Ascending aorta (tissue), 2 donors: ENCODE results near the gene SEPTIN10. TPM values are rescaled to one million over a fixed set of nuclear protein-coding genes. Genes with fewer than 3 reads are reported as not detected.

Experiments used
- DNase-seq, 2 donors: peaks; one replicate each; pipeline ENCODE4 v3.0.0-alpha.2; 2019; ENCODE audit warnings: low spot score in 2 of 2
- H3K27ac ChIP-seq, 2 donors: fragments of 200-600 bp; sonication (generic); one replicate each; pipeline ENCODE4 v1.5.1; 2016 to 2017; ENCODE audit warnings: mild to moderate bottlenecking in 1 of 2
- H3K27me3 ChIP-seq: fragments of 200-600 bp; sonication (generic); one replicate; pipeline ENCODE4 v1.5.1; 2017
- H3K36me3 ChIP-seq, 2 donors: fragments of 200-600 bp; sonication (generic); one replicate each; pipeline ENCODE4 v1.5.1; 2016
- H3K4me1 ChIP-seq, 2 donors: fragments of 200-600 bp; sonication (generic); one replicate each; pipeline ENCODE4 v1.5.1; 2016 to 2017; ENCODE audit warnings: mild to moderate bottlenecking in 1 of 2
- H3K4me3 ChIP-seq, 2 donors: fragments of 200-600 bp; sonication (generic); one replicate each; pipeline ENCODE4 v1.5.1; 2016 to 2017; ENCODE audit warnings: mild to moderate bottlenecking in 1 of 2
- H3K9me3 ChIP-seq, 2 donors: fragments of 200-600 bp; sonication (generic); one replicate each; pipeline ENCODE4 v1.5.1; 2016
- intact Hi-C: fragments of 100-400 bp; cut with DNase I; formaldehyde crosslinking; loops from one replicate; pipeline ENCODE4 v1.15.1; 2023
- total RNA-seq: library from RNA; depleted of rRNA; stranded (reverse); fragments of >200 nt; gene quantifications from one replicate; pipeline ENCODE4 v1.1.0, GENCODE V29; 2016
- TF ChIP-seq, protein P1 (sequence below), 3 experiments: fragments of 200-600 bp in 2 of 3; fragments of 450-650 bp in 1 of 3; sonication (generic) in 2 of 3; IDR thresholded peaks; one replicate each; pipeline ENCODE4 v1.5.1; 2016 to 2019; ENCODE audit warnings: antibody characterized with exemption in 3 of 3, mild to moderate bottlenecking in 1 of 3, moderate library complexity in 1 of 3

Gene SEPTIN10
- total RNA-seq, 1 donor from 2014 or later: 59.0 TPM

DNA sequence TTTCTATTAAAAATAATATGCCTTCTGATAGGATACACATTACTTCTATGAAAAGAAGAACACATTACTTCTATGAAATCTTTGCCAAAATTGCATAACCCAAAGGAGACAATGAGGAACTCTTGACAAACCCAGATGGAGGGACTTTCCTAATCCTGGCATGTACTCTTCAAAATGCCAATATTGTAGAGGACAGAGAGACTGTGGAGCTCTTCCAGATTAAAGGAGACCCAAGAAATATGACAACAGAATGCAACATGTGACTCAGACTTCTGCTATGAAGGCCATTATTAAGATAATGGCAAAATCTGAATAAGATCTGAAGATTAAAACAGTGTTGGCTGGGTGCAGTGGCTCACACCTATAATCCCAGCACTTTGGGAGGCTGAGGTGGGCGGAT, 22.6 kb upstream of the SEPTIN10 start:
- intact Hi-C loops: no loop called here
- TF ChIP-seq, protein P1, sequence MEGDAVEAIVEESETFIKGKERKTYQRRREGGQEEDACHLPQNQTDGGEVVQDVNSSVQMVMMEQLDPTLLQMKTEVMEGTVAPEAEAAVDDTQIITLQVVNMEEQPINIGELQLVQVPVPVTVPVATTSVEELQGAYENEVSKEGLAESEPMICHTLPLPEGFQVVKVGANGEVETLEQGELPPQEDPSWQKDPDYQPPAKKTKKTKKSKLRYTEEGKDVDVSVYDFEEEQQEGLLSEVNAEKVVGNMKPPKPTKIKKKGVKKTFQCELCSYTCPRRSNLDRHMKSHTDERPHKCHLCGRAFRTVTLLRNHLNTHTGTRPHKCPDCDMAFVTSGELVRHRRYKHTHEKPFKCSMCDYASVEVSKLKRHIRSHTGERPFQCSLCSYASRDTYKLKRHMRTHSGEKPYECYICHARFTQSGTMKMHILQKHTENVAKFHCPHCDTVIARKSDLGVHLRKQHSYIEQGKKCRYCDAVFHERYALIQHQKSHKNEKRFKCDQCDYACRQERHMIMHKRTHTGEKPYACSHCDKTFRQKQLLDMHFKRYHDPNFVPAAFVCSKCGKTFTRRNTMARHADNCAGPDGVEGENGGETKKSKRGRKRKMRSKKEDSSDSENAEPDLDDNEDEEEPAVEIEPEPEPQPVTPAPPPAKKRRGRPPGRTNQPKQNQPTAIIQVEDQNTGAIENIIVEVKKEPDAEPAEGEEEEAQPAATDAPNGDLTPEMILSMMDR (IDR thresholded peaks at IDR 0.05): no peak
- H3K9me3 ChIP-seq: no peaks in the 10 kb centered on the region
- H3K4me1 ChIP-seq: no peaks in the 10 kb centered on the region
- no peaks in the 10 kb centered on the region for H3K36me3 ChIP-seq
- H3K27ac ChIP-seq: no peak overlapping the region
- H3K4me3 ChIP-seq: no peak overlapping the region
- H3K27me3 ChIP-seq: no peaks in the 10 kb centered on the region
- no peak for DNase-seq

DNA sequence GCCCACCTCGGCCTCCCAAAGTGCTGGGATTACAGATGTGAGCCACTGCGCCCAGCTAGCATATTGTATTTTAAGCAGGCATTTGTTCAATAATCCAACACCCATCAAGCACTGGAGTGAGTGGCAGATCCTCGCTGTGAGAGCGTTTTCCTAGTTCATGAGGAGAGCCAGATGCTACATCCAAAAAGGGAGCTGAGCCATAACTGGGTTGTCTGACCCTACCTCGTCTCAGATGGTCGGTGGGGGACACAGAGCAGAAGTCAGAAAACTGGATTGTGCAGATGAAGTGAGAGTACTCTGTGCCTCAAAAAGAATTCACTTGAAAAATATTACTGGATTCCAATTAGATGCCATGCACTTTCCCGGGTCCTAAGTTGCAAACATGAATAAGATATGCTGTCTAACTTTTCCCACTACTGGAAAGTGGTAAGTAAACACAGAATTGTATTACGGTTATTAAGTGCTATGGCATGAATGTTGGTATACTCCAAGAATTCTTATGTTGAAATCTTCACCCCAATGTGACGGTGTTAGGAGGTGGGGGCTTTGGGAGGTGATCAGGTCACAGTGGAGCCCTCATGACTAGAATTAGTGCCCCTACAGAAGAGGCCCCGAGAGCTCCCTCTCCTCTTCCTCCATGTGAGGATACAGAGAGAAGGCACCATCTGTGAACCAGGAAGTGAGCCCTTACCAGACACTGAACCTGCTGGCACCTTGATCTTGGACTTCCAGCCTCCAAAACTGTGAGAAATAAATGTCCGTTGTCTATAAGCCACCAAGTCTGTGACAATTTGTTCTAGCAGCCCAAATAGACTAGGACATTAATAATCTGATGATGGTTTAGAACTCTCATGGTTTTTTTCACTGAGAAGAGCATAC, 21.9 kb upstream of the SEPTIN10 start:
- Histone ChIP-seq H3K36me3 (no peaks in the 10 kb centered on the region), H3K4me3 (no peak overlapping the region), H3K4me1 (no peaks in the 10 kb centered on the region), H3K27ac (no peak overlapping the region), H3K27me3 (no peaks in the 10 kb centered on the region), H3K9me3 (no peaks in the 10 kb centered on the region)
- TF ChIP-seq, protein P1 (IDR thresholded peaks at IDR 0.05): no peak
- no peak for DNase-seq
- intact Hi-C loops: no loop called here

DNA sequence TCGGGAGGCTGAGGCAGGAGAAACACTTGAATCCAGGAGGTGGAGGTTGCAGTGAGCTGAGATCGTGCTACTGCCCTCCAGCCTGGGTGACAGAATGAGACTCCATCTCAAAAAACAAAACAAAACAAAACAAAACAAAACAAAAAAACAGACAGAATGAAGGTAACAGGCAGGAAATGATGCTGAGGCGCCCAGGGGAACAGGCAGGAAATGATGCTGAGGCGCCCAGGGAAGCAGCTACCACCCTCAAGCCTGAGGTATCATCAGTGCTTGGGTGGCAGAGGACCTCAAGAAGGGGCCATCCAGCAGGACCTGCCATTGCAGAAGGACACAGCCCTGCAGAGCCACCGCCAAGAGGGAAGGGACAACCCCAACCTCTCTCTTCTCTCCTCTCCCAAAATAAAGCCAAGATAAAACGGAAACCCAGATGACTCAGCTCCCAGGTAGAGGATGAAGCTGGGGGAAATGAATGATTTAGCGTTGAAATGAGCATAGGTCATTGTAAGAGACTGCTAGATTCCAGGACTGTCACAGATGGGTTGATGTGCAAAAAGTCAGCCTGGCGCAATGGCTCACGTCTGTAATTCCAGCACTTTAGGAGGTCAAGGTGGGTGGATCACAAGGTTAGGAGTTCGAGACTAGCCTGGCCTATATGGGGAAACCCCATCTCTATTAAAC, 19.7 kb upstream of the SEPTIN10 start:
- TF ChIP-seq, protein P1 (IDR thresholded peaks at IDR 0.05): no peak
- Histone ChIP-seq H3K4me1 (no peaks in the 10 kb centered on the region), H3K27ac (no peak overlapping the region), H3K4me3 (no peak overlapping the region), H3K27me3 (no peaks in the 10 kb centered on the region), H3K9me3 (no peaks in the 10 kb centered on the region), H3K36me3 (no peaks in the 10 kb centered on the region)
- intact Hi-C loops: no loop called here
- DNase-seq: no peak

DNA sequence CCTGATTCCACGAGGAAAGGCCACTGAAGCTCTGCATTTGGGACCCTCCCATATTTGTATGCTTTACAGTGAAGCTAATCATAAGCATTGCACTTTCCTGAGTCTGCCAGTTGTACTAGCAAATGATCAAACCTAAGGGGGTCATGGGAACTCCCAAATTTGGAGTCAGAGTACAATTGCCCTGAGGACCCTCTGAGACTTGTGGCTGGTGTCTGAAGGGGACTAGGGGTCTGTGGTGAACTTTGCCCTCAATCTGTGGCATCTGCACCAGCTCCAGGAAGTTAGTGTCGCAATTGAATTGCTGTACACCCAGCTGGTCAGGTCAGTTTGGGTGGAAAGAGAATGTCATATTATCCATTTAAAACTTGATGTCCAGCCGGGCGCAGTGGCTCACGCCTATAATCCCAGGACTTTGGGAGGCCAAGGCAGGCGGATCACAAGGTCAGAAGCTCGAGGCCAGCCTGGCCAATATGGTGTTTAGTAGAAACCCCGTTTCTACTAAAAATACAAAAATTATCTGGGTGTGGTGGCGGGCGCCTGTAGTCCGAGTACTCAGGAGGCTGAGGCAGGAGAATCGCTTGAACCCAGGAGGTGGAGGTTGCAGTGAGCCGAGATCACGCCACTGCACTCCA, 18.5 kb upstream of the SEPTIN10 start:
- intact Hi-C loops: no loop called here
- Histone ChIP-seq H3K4me1 (no peaks in the 10 kb centered on the region), H3K27ac (no peak overlapping the region), H3K36me3 (no peaks in the 10 kb centered on the region), H3K4me3 (no peak overlapping the region), H3K27me3 (no peaks in the 10 kb centered on the region), H3K9me3 (no peaks in the 10 kb centered on the region)
- TF ChIP-seq, protein P1 (IDR thresholded peaks at IDR 0.05): no peak
- DNase-seq: no peak

DNA sequence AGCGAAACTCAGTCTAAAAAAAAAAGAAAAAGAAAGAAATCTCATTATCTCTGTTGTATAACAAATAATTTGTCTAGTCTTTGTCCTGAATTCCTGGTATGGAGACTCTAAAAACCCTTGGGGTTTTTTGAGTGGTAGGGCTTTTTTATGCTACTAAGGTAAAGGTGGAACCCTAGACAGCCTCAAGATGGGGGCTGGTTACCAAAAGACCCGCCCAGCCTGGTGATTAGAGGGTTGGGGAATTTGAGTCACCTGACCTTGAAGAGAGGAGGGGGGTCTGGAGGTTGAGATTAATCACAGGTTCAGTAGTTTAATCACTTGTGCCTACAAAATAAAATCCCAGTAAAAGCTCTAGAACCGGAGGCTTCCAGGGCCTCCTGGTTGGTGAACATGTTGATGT, 18.0 kb upstream of the SEPTIN10 start:
- DNase-seq: no peak
- H3K27ac ChIP-seq: no peak overlapping the region
- no peaks in the 10 kb centered on the region for H3K9me3 ChIP-seq
- TF ChIP-seq, protein P1 (IDR thresholded peaks at IDR 0.05): no peak
- no peak overlapping the region for H3K4me3 ChIP-seq
- intact Hi-C loops: no loop called here
- no peaks in the 10 kb centered on the region for H3K4me1 ChIP-seq
- no peaks in the 10 kb centered on the region for H3K36me3 ChIP-seq
- H3K27me3 ChIP-seq: no peaks in the 10 kb centered on the region
